GM12865 (cell line): Measurements from ENCODE around the gene KLHL5.

ENCODE experiments used
- DNase-seq: peaks from one replicate; pipeline ENCODE4 v3.0.0; 2010; ENCODE audit warnings: low read depth
- H3K4me3 ChIP-seq: 2 replicates; pipeline ENCODE4 v1.5.1; 2011; ENCODE audit warnings: mild to moderate bottlenecking, low read depth, low read length, control low read depth
- TF ChIP-seq, protein P1 (sequence below): IDR thresholded peaks from 2 replicates; pipeline ENCODE4 v1.5.1; 2011; ENCODE audit warnings: low read length, control low read depth, low read depth, inconsistent platforms; ENCODE audit not compliant: insufficient read depth; ENCODE audit errors: missing control alignments

Gene KLHL5

DNA sequence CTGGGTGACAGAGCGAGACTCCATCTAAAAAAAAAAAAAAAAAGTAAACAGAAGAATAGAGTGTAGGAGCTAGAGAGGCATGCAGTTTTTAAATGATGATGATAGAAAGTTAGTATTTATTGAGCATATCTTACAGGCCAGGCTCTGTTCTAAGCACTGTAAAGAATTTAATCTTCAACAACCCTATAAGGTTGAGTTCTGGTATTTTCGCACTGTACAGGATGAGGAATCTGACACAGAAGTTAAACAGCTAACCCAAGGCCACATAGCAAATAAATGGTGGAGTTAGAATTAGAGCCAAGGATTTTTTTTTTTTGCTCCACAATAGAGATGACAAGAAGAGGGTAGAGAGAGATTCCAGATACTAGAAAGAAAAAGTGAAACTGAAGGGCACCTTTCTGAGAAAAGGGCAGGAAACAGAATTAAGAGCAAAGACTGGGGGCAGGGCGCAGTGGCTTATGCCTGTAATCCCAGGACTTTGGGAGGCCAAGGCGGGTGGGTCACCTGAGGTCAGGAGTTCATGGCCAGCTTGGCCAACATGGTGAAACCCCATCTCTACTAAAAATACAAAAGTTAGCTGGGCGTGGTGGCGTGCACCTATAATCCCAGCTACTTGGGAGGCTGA lies 56.1 kb downstream of the KLHL5 start:
- no peak overlapping the region for H3K4me3 ChIP-seq
- no peak for DNase-seq
- TF ChIP-seq, protein P1, sequence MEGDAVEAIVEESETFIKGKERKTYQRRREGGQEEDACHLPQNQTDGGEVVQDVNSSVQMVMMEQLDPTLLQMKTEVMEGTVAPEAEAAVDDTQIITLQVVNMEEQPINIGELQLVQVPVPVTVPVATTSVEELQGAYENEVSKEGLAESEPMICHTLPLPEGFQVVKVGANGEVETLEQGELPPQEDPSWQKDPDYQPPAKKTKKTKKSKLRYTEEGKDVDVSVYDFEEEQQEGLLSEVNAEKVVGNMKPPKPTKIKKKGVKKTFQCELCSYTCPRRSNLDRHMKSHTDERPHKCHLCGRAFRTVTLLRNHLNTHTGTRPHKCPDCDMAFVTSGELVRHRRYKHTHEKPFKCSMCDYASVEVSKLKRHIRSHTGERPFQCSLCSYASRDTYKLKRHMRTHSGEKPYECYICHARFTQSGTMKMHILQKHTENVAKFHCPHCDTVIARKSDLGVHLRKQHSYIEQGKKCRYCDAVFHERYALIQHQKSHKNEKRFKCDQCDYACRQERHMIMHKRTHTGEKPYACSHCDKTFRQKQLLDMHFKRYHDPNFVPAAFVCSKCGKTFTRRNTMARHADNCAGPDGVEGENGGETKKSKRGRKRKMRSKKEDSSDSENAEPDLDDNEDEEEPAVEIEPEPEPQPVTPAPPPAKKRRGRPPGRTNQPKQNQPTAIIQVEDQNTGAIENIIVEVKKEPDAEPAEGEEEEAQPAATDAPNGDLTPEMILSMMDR, result no peak

DNA sequence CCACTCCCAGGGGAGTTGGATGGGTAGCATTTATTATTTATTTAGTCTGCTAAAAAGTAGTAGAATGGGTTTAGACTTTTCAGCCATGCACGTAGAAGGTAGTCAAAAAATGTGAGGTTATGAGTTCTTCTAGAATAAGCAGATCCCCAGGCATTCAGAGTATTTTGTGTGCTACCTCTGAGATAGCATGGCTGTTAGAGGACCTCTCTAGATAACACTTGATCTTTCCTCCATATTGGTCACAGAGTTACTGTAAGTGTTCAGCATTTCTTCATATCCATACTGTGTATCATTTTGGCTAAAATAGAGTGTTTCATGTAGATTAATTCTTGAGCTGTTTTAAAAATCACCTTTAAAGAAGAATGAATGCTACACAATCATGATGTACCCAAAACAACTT lies 58.4 kb downstream of the KLHL5 start:
- no peak for DNase-seq
- TF ChIP-seq, protein P1, result no peak
- no peak overlapping the region for H3K4me3 ChIP-seq

DNA sequence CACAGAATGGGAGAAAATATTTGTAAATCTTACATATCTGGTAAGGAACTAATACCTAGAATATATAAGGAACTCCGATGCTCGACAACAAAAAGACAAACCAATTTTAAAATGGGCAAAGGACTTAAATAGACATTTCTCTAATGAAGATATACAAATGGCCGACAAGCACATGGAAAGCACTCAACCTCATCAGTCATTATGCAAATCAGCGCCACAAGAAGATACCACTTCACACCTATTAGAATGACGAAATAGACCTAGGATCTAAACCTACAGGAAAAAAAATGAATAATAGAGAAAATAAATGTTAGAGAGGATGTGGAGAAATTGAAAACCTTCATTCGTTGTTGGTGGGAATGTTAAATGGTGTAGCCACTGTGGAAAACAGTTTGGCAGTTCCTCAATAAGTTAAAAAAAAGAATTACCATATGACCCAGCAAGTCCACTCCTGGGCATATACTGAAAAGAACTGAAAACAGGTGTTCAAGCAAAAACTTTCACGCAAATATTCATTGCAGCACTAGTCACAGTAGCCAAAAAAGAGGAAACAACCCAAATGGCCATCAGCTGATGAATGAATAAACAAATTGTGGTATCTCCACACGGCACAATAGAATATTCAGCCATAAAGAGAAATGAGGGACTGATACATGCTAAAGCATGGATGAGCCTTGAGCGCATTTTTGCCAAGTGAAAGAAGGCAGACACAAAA lies 63.0 kb downstream of the KLHL5 start:
- TF ChIP-seq, protein P1, result no peak
- peak; percentile 33 for DNase-seq
- H3K4me3 ChIP-seq, result no peak overlapping the region

DNA sequence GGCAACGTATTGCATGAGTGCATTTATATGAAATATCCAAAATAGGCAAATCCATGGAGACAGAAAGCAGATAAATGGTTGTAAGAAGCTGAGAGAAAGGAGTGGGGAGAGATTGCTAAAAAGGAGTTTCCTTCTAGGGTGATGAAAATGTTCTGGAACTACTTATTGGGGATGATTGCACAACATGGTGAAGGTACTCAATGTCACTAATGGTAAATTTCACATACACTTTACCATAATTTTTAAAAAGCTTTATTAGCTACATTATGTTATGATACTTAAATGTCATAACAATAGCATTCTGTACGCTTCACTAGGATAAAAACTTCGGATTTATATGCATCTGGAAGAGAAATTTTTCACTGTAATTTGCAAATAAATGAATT lies 63.6 kb downstream of the KLHL5 start:
- H3K4me3 ChIP-seq, result no peak overlapping the region
- DNase-seq, result no peak
- TF ChIP-seq, protein P1, result no peak

DNA sequence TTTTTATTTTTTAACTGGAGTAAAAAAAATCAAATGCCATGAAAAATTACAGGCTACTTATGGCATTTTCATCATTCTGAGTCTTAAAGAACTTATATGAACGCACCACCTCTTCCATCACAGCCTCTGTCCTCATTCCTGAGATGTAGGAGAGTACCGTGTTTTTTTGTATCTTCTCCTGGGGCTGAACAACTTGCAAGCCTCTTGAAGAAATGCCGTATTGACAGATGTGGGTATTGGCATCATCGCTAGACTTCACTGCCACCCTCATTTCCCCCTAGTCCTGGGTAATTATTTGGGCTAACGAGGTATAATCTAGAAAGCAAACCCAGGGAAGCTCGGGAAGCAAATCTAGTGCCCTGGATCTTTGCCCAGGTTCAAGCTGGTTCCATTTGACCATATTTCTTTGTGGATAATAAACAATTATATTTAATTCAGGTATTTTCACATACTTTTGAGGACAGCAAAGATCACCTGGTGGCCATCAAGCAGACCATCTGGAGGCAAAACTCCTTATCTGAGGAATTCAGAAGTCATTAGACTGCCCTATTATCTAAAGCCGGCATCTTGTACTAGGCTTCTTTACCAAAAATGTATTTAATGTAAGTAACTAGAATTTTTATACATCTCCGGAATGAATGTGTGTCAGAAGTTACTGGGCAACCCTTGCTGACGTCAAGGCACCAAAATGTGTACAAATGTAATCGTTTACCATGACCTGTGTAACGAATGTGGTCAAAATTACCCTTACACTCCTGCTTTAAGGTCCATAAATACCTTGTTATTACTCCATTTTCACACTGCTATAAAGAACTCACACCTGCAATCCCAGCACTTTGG lies 64.4 kb downstream of the KLHL5 start:
- TF ChIP-seq, protein P1, result no peak
- no peak overlapping the region for H3K4me3 ChIP-seq
- no peak for DNase-seq

DNA sequence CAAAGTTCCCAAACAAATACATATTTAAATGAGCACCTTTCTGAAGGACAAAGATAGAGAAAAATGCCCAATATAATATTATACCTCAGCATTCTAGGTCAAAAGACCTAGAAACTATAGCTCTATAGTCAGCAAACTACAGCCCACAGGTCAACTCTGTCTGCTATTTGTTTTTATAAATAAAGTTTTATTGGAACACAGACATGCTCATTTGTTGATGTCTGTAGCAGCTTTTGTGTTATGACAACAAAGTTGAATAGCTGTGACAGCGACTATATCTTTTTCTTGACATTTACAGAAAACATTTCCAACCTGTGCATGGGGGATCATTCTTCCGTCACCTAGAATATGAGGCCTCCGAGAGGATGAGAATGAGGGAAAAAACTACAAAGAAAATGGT lies 71.6 kb downstream of the KLHL5 start:
- TF ChIP-seq, protein P1, result no peak
- H3K4me3 ChIP-seq, result no peak overlapping the region
- DNase-seq, result no peak
